AG04449 (cell line): Measurements from ENCODE around the gene RNF6.

Source experiments
- CTCF ChIA-PET: fragments of 350-600 bp; formaldehyde crosslinking; extraction: SDS; loops from one replicate; lab custom pipeline; 2021; ENCODE audit warnings: antibody characterized with exemption; lab: Yijun Ruan, JAX
- POLR2A ChIA-PET: fragments of 400-600, 350-600 bp; formaldehyde crosslinking; extraction: SDS; loops from one replicate; lab custom pipeline; 2020; ENCODE audit warnings: antibody characterized with exemption, inconsistent platforms; lab: Yijun Ruan, JAX
- DNase-seq: peaks from one replicate; pipeline ENCODE4 v3.0.0-alpha.2; 2010; ENCODE audit warnings: low read depth, low spot score
- H3K4me3 ChIP-seq: 2 replicates; pipeline ENCODE4 v1.5.1; 2011; ENCODE audit warnings: low read depth, mild to moderate bottlenecking, control low read depth, low read length
- TF ChIP-seq, protein P1 (sequence below): IDR thresholded peaks from one replicate; pipeline ENCODE4 v1.5.1; 2011; ENCODE audit warnings: mild to moderate bottlenecking, moderate library complexity, low read length, control low read depth, inconsistent platforms; ENCODE audit not compliant: insufficient read depth; ENCODE audit errors: missing control alignments

The RNF6 gene

DNA sequence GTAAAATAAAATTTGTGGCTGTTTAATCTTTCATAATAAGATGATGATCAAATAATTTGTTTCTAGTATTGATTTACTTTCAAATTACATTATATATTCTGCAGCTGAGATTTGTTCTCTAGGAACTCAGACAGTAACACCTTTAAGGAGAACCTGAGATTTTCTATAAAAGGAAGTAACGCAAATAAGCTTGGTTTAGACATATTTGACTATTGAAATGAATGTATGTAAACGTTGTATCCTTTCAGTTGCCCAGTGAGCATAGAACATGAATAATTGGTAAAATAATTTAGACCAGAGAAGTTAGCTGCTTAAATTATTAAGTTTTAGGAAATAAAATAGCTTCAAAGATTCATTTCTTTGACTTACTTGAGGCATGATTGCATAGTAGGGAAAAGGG, 34.9 kb upstream of the RNF6 start:
- POLR2A ChIA-PET, result no interaction called here

DNA sequence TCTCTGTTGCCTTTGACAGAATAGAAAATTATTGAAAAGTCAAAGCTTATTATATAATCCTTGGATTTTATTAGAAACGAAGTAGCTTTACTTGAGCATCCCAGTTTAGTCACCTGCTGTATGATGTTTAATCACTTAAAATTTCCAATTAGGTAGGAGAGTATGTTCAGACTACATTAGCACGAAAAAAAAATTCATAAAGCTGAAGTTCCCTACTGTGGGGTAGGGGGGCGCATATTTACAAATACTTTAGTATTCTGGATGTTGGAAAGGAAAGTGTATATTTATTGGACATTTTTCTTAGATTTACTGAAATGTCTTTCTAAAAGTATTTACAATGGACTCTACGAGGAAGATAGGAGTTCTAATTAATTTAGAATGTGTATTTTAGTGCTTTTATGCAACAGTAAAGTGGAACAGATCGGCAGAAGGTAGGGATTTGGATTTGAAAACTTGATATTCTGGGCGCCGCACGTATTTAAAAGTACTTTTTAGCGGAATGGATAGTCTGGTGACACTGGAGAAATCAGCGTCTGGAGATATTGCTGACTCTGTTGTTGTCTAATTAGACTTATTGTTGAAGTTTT, 33.7 kb upstream of the RNF6 start:
- peak overlapping the region; percentile 89 for H3K4me3 ChIP-seq
- TF ChIP-seq, protein P1, sequence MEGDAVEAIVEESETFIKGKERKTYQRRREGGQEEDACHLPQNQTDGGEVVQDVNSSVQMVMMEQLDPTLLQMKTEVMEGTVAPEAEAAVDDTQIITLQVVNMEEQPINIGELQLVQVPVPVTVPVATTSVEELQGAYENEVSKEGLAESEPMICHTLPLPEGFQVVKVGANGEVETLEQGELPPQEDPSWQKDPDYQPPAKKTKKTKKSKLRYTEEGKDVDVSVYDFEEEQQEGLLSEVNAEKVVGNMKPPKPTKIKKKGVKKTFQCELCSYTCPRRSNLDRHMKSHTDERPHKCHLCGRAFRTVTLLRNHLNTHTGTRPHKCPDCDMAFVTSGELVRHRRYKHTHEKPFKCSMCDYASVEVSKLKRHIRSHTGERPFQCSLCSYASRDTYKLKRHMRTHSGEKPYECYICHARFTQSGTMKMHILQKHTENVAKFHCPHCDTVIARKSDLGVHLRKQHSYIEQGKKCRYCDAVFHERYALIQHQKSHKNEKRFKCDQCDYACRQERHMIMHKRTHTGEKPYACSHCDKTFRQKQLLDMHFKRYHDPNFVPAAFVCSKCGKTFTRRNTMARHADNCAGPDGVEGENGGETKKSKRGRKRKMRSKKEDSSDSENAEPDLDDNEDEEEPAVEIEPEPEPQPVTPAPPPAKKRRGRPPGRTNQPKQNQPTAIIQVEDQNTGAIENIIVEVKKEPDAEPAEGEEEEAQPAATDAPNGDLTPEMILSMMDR, result no peak
- DNase-seq, result no peak
- ChIA-PET POLR2A (no interaction called here), CTCF (interaction anchor here (0.9 to 1.7 kb wide), 7 partner anchors 8 to 443 kb away, joined by 3 to 10 read pairs (median 3); no protein-coding TSS in a partner anchor)

More for the DNA sequence above, 34.9 kb upstream of the RNF6 start:
- CTCF ChIA-PET, result interaction anchor here (1.4 kb wide), 1 partner anchor 11 kb away, joined by 4 read pairs; no protein-coding TSS in a partner anchor
- H3K4me3 ChIP-seq, result no peak overlapping the region
- TF ChIP-seq, protein P1, result no peak
- no peak for DNase-seq

DNA sequence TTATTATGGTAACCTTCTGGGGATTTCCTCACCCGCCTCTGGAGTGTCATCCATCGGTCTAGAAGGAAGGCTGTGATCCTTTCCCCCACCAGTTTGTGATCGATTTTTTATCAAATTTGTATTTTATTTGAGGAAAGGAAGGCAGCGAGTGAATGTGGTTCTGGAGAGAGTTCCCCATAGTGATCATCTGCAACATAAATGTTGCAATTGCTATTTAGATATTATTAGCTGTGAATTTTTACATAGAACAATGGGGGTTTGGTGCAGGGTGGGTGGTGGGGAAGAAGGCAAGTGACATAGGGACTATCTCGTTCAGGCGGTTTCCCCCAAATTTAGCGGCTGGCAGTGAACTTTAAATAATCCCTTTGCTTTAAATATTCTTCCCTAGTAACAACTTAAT, 33.0 kb upstream of the RNF6 start:
- ChIA-PET CTCF (interaction anchor here (0.9 to 1.7 kb wide), 6 partner anchors 9 to 443 kb away, joined by 3 to 10 read pairs (median 3); no protein-coding TSS in a partner anchor), POLR2A (no interaction called here)
- H3K4me3 ChIP-seq, result peak overlapping the region; percentile 89
- TF ChIP-seq, protein P1, result no peak
- no peak for DNase-seq

DNA sequence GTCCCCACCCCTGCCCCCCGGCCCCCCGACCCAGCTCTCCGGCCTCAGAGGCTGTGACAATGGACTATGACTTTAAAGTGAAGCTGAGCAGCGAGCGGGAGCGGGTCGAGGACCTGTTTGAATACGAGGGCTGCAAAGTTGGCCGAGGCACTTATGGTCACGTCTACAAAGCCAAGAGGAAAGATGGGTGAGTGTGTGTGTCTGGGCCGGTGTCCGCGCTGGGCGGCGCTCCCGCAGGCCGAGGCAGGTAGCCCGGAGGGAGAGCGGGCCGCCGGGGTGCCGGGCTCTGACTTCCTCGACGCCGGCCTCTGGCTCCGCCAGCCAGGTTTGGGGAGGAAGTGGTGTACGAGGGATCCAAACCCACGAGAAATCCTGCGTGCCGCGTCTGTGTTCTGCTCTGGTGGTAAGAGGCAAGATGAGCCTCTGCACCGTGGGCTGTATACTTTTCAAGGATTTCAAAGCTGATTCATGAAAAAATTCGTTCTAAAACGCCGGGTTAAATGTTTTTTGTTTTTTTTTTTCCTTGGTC, 32.5 kb upstream of the RNF6 start:
- CTCF ChIA-PET, result interaction anchor here (0.9 to 1.2 kb wide), 4 partner anchors 9 to 70 kb away, joined by 3 read pairs; no protein-coding TSS in a partner anchor
- POLR2A ChIA-PET, result no interaction called here
- TF ChIP-seq, protein P1, result no peak
- DNase-seq, result no peak
- peak overlapping the region; percentile 89 for H3K4me3 ChIP-seq

DNA sequence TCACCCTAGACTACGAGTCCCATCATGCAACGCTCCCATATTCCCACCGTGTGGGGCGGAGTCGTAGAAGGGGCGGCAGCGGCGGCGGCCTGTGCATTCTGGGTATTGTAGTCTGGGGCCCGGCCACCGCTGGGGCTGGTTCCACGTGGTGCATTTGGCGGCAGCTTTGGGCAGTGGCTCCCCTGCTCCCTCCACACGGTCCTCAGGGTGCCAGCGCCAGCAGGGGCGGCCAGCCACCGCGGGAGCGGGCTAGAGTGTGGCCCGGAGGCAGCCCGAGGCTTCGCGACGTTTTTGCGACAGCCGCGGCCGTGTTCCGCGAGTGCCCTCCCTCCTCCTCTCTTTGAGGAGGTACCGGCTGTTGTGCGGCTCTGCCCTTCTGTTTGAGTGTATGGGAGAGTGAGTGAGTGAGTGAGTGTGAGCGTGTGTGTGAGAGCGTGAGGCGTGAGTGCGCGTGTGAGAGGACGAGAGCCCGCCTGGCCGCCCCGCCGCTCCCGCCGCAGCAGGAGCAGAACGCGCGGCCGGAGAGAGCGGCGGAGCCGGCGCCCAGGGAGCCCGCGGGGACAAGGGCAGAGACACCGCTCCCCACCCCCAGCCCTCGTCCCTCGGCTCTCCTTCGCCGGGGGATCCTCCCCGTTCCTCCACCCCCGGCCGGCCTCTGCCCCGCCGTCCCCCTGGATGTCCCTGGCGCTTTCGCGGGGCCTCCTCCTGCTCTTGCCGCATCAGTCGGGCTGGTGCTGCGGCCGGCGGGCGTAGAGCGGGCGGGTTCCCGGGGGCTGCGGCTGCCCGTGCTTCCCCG, 31.9 kb upstream of the RNF6 start, which contains the start of gene CDK8:
CDK8 (plus strand) TSS at position 343 of the 796 bp plus-strand sequence. CDS start 513 bp downstream, outside the sequence.
- ChIA-PET POLR2A (no interaction called here), CTCF (no interaction called here)
- H3K4me3 ChIP-seq, result peak within 1 kb of the TSS; percentile 89
- TF ChIP-seq, protein P1, result no peak
- peak; percentile 33 for DNase-seq
